ENCODE results near the gene DIO3.
A peak's percentile ranks its signal among the peaks of the same experiment; 100 is the strongest.

Gene DIO3

GRCh38 chr14:101603096-101603495, 41.8 kb downstream of the DIO3 start:
- no peak for TF ChIP-seq CTCF (IDR thresholded peaks at IDR 0.05)
- Histone ChIP-seq H3K27ac (no peak overlapping the region), H3K9me3 (no peaks in the 10 kb centered on the region), H3K4me1 (no peaks in the 10 kb centered on the region), H3K27me3 (peaks cover 0 to 28% of the 10 kb centered on the region in 2 donors), H3K36me3 (no peaks in the 10 kb centered on the region), H3K4me3 (no peak overlapping the region)
- intact Hi-C loops (cut with DNase I; ENCODE audit: low total_unique reads) = no loop called here
- DNase-seq = no peak

- intact Hi-C loops (cut with DNase I; ENCODE audit: low total_unique reads) = no loop called here
- no peaks in the 10 kb centered on the region for H3K9me3 ChIP-seq
- DNase-seq = no peak
- H3K4me3 ChIP-seq = no peak overlapping the region
- no peak overlapping the region for H3K27ac ChIP-seq
- peaks cover 0 to 28% of the 10 kb centered on the region in 2 donors for H3K27me3 ChIP-seq
- no peaks in the 10 kb centered on the region for H3K36me3 ChIP-seq
- no peak for TF ChIP-seq CTCF (IDR thresholded peaks at IDR 0.05)
- no peaks in the 10 kb centered on the region for H3K4me1 ChIP-seq
Observed at GRCh38 chr14:101604228-101604934, 43.1 kb downstream of the DIO3 start.

GRCh38 chr14:101604935-101605780, 43.9 kb downstream of the DIO3 start:
- peak in 1 of 2 donors; percentile 59 for DNase-seq
- no peaks in the 10 kb centered on the region for H3K36me3 ChIP-seq
- no peaks in the 10 kb centered on the region for H3K9me3 ChIP-seq
- H3K4me3 ChIP-seq = no peak overlapping the region
- H3K27ac ChIP-seq = no peak overlapping the region
- H3K27me3 ChIP-seq = peaks cover 0 to 26% of the 10 kb centered on the region in 2 donors
- TF ChIP-seq CTCF (IDR thresholded peaks at IDR 0.05) = no peak
- intact Hi-C loops (cut with DNase I; ENCODE audit: low total_unique reads) = no loop called here
- no peaks in the 10 kb centered on the region for H3K4me1 ChIP-seq

GRCh38 chr14:101605836-101606235, 44.5 kb downstream of the DIO3 start:
- intact Hi-C loops (cut with DNase I; ENCODE audit: low total_unique reads) = no loop called here
- TF ChIP-seq CTCF (IDR thresholded peaks at IDR 0.05) = no peak
- Histone ChIP-seq H3K4me1 (no peaks in the 10 kb centered on the region), H3K27me3 (peaks cover 0 to 22% of the 10 kb centered on the region in 2 donors), H3K36me3 (no peaks in the 10 kb centered on the region), H3K27ac (no peak overlapping the region), H3K9me3 (no peaks in the 10 kb centered on the region), H3K4me3 (no peak overlapping the region)
- DNase-seq = no peak

Data from tibial artery (tissue), 4 donors.